Inferior parietal cortex (tissue), 1 donor: Measurements from ENCODE around the gene HERC5.
"Not testable (repeated sequence)": the region's sequence is repeated elsewhere in the genome, so short reads cannot be mapped to it uniquely, and the experiment has no call there.

Experiments
- DNase-seq: peaks from one replicate; pipeline ENCODE4 v3.0.0-alpha.2; 2016; ENCODE audit errors: extremely low spot score

HERC5 gene

DNA sequence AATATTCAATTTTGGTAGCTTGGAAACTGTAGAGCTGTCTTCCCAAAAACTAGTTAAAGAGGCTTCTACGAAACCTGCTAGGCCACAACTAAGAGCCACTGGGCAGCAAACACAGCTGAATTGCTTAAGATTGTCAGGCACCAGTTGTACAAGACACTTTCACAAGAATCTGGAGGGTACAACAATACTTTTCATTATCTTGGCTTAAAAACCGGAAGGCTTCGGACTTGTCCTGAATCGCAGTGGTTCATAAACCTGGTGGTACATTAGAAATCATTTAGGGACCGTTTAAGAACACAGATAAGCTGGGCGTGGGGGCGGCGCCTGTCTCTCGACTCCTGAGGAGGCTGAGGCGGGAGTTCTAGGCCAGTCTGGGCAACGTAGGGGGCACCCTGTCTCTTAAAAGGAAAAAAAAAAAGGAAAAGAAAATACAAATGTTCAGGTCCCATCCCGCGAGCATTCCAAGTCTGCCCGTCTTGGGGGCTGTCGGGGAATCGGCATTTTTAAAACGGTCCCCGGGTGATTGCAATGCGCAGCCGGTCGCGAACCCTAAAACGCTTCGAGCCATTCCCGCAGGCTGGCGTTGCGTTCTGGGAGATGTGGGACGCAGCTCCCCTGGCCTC lies 65.9 kb downstream of the HERC5 start:
- no peak for DNase-seq

GRCh38 chr4:88523325-88524129 lies 66.6 kb downstream of the HERC5 start, which contains the start of gene PYURF:
PYURF (minus strand) TSS chr4:88523776; CDS start chr4:88523700, 76 bp downstream.
- DNase-seq: peak; percentile 91

GRCh38 chr4:88524171-88524570 lies 67.3 kb downstream of the HERC5 start:
- DNase-seq: no peak

DNA sequence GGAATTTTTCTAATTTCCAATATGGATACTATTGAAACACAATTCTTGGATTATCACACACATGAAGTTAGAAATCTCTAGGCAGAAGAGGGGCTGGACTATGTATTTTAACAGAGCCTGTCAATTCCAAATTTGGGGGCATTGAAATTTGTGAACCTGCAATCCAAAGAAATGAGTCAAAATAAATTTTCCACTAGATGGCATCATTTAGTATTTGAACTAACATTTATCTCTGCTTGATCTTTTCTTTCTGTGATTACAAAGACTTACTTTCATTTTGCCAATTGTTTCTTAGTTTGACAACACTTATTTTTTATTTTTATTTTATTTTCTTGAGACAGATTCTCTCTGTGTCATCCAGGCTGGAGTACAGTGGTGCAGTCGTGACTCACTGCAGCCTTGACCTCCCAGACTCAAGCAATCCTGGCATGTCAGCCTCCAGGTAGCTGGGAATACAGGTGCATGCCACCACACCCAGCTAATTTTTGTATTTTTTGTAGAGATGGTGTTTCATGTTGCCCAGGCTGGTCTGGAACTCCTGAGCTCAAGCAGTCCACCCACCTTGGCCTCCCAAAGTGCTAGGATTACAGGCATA lies 69.4 kb downstream of the HERC5 start:
- peak; percentile 62 for DNase-seq

GRCh38 chr4:88527787-88528186 lies 70.9 kb downstream of the HERC5 start:
- DNase-seq: no peak

- no peak for DNase-seq
These were observed 71.9 kb downstream of the HERC5 start for GRCh38 chr4:88528861-88529260.

DNA sequence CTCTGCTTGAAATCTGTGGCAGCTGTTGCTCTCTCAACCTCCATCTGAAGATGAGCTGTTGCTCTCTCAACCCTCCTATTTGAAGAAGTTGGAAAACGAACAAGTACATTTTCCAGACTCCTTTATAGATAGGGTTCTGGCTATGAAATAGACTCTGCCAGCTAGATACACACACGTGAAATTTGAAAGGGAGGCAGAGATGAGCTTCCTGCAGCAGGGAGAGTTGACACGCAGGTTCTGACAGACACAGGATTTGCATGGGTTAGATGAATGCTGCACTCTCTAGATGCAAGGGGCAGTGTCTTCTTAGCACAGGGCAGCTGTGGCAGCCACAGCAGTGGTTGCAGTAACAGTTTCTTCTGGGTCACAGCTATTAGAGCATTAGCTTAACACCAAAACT lies 74.6 kb downstream of the HERC5 start:
- no peak for DNase-seq

GRCh38 chr4:88533088-88533790 lies 76.3 kb downstream of the HERC5 start:
- no peak for DNase-seq

DNA sequence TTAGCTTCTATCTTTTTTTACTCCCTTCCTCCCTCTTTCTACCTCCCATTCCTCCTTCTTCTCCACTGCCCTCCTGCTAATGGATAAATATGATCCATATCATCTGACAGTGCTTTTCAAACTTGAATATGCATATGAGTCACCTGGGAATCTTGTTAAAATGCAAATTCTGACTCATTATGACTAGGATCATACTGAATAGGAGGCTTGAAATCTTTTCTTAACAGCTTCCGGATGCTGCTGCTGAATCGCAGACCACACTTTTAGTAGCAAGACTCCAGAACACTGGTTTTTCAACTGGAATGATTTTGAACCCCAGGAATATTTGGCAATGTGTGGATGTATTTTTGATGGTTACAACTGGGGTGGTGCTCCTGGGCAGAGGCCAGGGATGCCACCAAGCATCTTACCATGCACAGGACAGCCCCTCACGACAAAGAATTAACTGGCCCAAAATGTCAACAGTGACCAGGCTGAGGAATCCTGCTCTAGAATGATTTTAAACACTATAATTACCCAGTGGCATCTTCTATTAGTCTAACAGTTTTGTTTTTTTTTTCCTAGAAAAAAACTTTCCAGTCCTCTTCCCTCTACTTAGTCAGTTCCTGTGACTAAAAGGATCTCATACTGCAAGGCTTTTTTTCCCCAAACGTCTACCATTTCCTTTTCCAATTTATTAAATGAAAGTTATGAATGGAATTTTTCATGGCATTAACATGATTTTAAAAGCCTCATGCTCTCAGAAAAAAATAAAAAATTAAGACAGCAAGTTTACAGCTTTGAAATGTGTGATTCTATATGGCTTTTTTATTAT lies 77.2 kb downstream of the HERC5 start:
- no peak for DNase-seq

DNA sequence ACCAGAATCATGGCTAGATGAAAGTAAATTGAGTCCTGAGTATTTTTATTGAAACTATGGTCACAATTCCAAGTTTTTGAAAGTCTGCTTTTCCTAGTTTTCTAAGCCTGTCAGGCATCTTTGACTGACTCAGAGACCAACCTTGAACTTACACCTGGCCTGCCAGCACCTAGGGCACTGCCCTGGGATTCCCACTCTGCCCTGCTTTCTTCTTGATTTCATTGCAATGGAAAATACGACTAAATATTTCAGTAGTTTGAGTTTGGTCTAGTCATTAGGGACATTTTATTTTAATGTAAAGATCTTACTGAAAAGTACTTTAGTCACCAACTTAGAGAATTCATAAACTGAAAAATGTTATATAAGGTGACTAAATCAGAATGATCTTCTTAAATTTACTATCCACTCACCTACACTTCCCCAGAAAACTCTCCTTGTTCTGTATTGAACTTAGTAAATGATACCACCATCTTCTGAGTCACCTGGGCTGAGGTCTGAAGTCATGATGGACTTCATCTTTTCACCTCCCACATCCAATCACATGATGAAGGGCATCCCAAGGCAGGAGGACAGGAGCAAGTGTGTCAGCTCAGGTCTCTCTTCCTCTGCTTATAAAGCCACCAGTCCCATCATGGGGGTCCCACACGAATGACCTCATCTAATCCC lies 78.3 kb downstream of the HERC5 start:
- DNase-seq: no peak

DNA sequence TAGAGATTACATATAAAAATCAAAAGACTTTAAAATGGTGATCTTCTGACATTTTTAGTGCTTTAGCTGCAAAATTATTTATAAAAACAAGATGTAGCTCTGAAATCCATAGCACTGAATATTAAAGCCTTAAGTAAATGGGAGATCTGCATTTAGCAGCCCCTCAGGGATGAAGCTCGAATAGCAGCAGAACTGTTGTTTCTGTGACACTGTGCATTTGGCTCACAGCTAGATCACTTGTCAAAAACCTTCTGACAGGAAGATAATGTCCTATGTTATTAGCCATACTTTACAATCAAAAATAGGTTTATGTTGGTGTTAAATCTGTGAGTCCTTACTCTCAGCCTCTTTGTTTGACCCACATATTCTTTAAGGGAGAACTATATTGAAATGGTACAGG lies 80.8 kb downstream of the HERC5 start:
- DNase-seq: no peak

GRCh38 chr4:88539322-88540068 lies 82.6 kb downstream of the HERC5 start:
- DNase-seq: not testable (repeated sequence)

GRCh38 chr4:88549815-88550214 lies 92.9 kb downstream of the HERC5 start:
- no peak for DNase-seq
